OCI-LY7 (cell line): ENCODE results near the gene RASGRP2.

Experiments used
- EZH2phosphoT487 ChIP-seq: fragments of 200-600 bp; sonication (generic); IDR thresholded peaks from 2 replicates; pipeline ENCODE4 v1.6.1; 2018; ENCODE audit warnings: low read depth, borderline replicate concordance, mild to moderate bottlenecking, mixed run types, antibody characterized with exemption, low read length, moderate library complexity, mixed read lengths
- TF ChIP-seq, protein P1 (sequence below): fragments of 200-600 bp; sonication (generic); conservative IDR thresholded peaks from 2 replicates; pipeline ENCODE4 v1.5.1; 2014; ENCODE audit warnings: mild to moderate bottlenecking, antibody characterized with exemption, low read length, moderate library complexity, mixed read lengths

DNA sequence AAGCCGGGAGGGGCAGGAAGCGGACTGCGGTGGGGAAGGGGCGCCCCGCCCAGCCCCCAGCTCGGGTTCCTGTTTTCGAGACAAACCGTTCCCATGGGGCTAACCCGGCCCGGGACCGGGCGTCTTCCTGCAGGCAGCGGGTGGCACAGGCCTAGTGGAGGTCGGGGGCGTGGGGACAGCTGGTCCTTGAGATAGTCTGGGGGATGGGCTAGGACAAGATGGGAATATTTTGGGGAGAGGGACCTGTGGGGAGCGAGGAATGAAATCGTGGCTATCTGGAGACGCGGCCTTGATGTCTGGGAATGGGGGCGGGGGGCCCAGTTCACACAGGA lies 1.2 kb upstream of the RASGRP2 start:
- TF ChIP-seq, protein P1, sequence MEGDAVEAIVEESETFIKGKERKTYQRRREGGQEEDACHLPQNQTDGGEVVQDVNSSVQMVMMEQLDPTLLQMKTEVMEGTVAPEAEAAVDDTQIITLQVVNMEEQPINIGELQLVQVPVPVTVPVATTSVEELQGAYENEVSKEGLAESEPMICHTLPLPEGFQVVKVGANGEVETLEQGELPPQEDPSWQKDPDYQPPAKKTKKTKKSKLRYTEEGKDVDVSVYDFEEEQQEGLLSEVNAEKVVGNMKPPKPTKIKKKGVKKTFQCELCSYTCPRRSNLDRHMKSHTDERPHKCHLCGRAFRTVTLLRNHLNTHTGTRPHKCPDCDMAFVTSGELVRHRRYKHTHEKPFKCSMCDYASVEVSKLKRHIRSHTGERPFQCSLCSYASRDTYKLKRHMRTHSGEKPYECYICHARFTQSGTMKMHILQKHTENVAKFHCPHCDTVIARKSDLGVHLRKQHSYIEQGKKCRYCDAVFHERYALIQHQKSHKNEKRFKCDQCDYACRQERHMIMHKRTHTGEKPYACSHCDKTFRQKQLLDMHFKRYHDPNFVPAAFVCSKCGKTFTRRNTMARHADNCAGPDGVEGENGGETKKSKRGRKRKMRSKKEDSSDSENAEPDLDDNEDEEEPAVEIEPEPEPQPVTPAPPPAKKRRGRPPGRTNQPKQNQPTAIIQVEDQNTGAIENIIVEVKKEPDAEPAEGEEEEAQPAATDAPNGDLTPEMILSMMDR, result no peak
- no peak for TF ChIP-seq EZH2phosphoT487
